Neural crest cell (in vitro differentiated cells): ENCODE results near the gene GRIA2. TPM values are rescaled to one million over a fixed set of nuclear protein-coding genes. Genes with fewer than 3 reads are reported as not detected.
"Not testable (repeated sequence)": the region's sequence is repeated elsewhere in the genome, so short reads cannot be mapped to it uniquely, and the experiment has no call there.

ENCODE experiments used
- DNase-seq: peaks from one replicate; pipeline ENCODE4 v3.0.0; 2021; ENCODE audit warnings: low read depth, mixed read lengths, low spot score
- H3K27ac Mint-ChIP-seq: one replicate; pipeline ENCODE4 v1.8.0; 2021; ENCODE audit warnings: mild to moderate bottlenecking, mixed read lengths; ENCODE audit not compliant: unreplicated experiment
- H3K27me3 Mint-ChIP-seq: 2 replicates; pipeline ENCODE4 v1.8.0; 2021; ENCODE audit warnings: low read depth, mild to moderate bottlenecking, mixed read lengths
- H3K36me3 Mint-ChIP-seq: 2 replicates; pipeline ENCODE4 v1.8.0; 2021; ENCODE audit warnings: low read depth, mild to moderate bottlenecking, mixed read lengths
- H3K4me1 Mint-ChIP-seq: 2 replicates; pipeline ENCODE4 v1.8.0; 2021; ENCODE audit warnings: mixed read lengths
- H3K4me3 Mint-ChIP-seq: one replicate; pipeline ENCODE4 v1.8.0; 2021; ENCODE audit warnings: mild to moderate bottlenecking, mixed read lengths
- H3K9me3 Mint-ChIP-seq: 2 replicates; pipeline ENCODE4 v1.8.0; 2021; ENCODE audit warnings: mixed read lengths
- CTCF ChIP-seq: fragments of 200-600 bp; sonication (generic); conservative IDR thresholded peaks from 2 replicates; pipeline ENCODE4 v1.5.0; 2021; ENCODE audit warnings: antibody characterized with exemption, mild to moderate bottlenecking
- long read RNA-seq: library from polyadenylated mRNA; unstranded; transcript quantifications from one replicate; pipeline ENCODE4 v2.0.0, GENCODE V29; 2020
- total RNA-seq: library from RNA; stranded (reverse); gene quantifications from 2 replicates; pipeline ENCODE4 v1.2.1, GENCODE V29; 2021

The GRIA2 gene
- total RNA-seq = 2.7 and 2.9 TPM in 2 replicates
- long read RNA-seq, partial matches to known transcripts = 1 of 3 reads
- long read RNA-seq, other reads (novel, unspliced or antisense) = 2 of 3 reads

- Mint-ChIP-seq H3K36me3 (no peaks in the 10 kb centered on the region), H3K9me3 (no peaks in the 10 kb centered on the region), H3K4me1 (peaks cover 30% of the 10 kb centered on the region)
Observed at GRCh38 chr4:157220371-157220881, at the start of gene GRIA2. TSS of gene GRIA2 (plus strand) at chr4:157220728. CDS start at chr4:157221043, 315 bp downstream.

GRCh38 chr4:157172011-157172410 lies 48.5 kb upstream of the GRIA2 start:
- no peak overlapping the region for H3K4me3 Mint-ChIP-seq
- no peaks in the 10 kb centered on the region for H3K9me3 Mint-ChIP-seq
- H3K27ac Mint-ChIP-seq = no peak overlapping the region
- no peak for TF ChIP-seq CTCF
- no peaks in the 10 kb centered on the region for H3K36me3 Mint-ChIP-seq
- peaks cover 3% of the 10 kb centered on the region for H3K4me1 Mint-ChIP-seq
- H3K27me3 Mint-ChIP-seq = no peaks in the 10 kb centered on the region
- no peak for DNase-seq

More at GRCh38 chr4:157220371-157220881, at the start of gene GRIA2:
- no peak for TF ChIP-seq CTCF
- DNase-seq = peak; percentile 85
- peaks cover 75% of the 10 kb centered on the region for H3K27me3 Mint-ChIP-seq
- H3K4me3 Mint-ChIP-seq = peak within 1 kb of the TSS; percentile 89
- H3K27ac Mint-ChIP-seq = no peak within 1 kb of the TSS

GRCh38 chr4:157180268-157180667 lies 40.3 kb upstream of the GRIA2 start:
- H3K4me3 Mint-ChIP-seq, H3K9me3 Mint-ChIP-seq, H3K27ac Mint-ChIP-seq: not testable (repeated sequence)

GRCh38 chr4:157184300-157184699 lies 36.2 kb upstream of the GRIA2 start:
- Mint-ChIP-seq H3K4me1 (no peaks in the 10 kb centered on the region), H3K4me3 (no peak overlapping the region), H3K36me3 (no peaks in the 10 kb centered on the region), H3K27me3 (no peaks in the 10 kb centered on the region), H3K27ac (no peak overlapping the region), H3K9me3 (peaks cover 5% of the 10 kb centered on the region)
- no peak for DNase-seq
- no peak for TF ChIP-seq CTCF

More at GRCh38 chr4:157180268-157180667, 40.3 kb upstream of the GRIA2 start:
- H3K36me3 Mint-ChIP-seq, DNase-seq, H3K27me3 Mint-ChIP-seq, H3K4me1 Mint-ChIP-seq: not testable (repeated sequence)

GRCh38 chr4:157185363-157185762 lies 35.2 kb upstream of the GRIA2 start:
- Mint-ChIP-seq H3K36me3 (no peaks in the 10 kb centered on the region), H3K9me3 (peaks cover 5% of the 10 kb centered on the region), H3K4me3 (no peak overlapping the region), H3K27ac (no peak overlapping the region), H3K27me3 (no peaks in the 10 kb centered on the region), H3K4me1 (no peaks in the 10 kb centered on the region)
- DNase-seq = no peak
- TF ChIP-seq CTCF = no peak

- Mint-ChIP-seq H3K9me3 (no peaks in the 10 kb centered on the region), H3K36me3 (no peaks in the 10 kb centered on the region), H3K27ac (no peak overlapping the region), H3K27me3 (no peaks in the 10 kb centered on the region), H3K4me1 (no peaks in the 10 kb centered on the region), H3K4me3 (no peak overlapping the region)
- no peak for TF ChIP-seq CTCF
- no peak for DNase-seq
Observed at GRCh38 chr4:157195374-157195773, 25.2 kb upstream of the GRIA2 start.
